GM21515 (cell line): Measurements from ENCODE around the gene EDC3.

Experiments
- ATAC-seq: cut with Tn5 transposase; IDR thresholded peaks from one replicate; pipeline ENCODE4 v1.9.1; 2021; ENCODE audit not compliant: unreplicated experiment

EDC3 gene

DNA sequence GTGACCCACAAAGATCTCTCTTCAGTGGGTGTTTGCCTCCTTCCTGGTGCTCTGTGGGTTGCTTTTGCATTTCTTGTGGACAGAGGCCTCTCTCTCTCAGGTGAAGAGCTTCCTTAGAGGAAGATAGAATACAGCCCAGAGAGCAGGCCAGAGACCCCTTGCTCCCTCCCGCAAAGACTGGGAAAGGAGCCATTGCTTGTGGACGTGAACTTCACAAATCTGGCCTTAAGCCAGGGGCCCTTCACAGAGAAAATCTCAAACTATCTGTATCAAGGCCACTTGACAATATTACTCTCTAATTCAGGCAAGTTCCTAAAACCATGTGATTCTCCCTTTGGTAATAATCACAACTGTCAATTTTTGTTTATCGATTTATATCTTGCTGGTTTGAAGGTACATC is 110.6 kb downstream of the EDC3 start:
- ATAC-seq, result no peak

DNA sequence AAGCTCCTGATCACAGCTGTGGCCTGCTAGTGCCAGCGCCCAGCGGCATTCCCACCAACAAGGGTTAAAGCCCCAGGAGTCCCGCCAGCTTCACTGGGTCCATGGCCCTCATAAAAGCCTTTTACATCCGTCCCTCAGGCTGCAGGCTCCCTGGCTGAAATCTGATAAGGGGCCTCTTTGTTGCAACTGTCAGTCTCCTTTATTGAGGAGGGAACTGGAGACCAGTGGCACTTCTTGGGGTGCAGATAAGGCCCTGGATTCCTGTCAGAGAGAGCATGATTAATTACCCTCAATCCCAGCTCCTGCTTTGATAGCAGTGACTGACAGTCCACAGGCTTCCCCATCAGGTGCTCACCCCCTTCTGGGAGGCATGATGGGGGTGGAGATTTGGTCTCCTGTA is 111.0 kb downstream of the EDC3 start:
- ATAC-seq, result no peak

DNA sequence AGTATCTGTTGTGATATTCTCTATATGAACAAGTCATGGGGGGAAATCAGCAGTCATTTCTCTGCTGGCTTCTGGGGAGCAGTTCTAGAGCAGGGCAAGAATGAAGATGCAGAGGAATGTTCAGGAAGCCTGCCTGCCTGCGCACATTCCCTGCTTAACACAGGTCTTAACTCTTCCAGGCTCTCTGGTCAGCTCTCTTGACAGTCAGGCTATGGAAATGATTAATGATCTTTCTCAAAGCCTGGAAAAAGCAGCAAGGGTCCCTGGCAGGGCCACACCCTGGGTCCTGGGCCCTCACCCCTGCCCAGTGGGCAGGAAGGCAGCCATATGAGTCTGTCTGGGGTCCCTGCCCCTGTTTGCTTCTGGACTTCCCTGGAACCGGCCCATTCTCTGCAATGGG is 111.6 kb downstream of the EDC3 start:
- no peak for ATAC-seq
